B cell (primary cell): ENCODE data around the gene RTP1.

Source experiments
- EZH2 ChIP-seq: IDR thresholded peaks from 2 replicates; pipeline ENCODE4 v1.6.1; 2012; ENCODE audit warnings: borderline replicate concordance, low read depth, mild to moderate bottlenecking, moderate library complexity, low read length; ENCODE audit not compliant: insufficient read depth, poor library complexity, severe bottlenecking
- TF ChIP-seq, protein P1 (sequence below): fragments of 200-600 bp; IDR thresholded peaks from one replicate; pipeline ENCODE4 v1.8.0; 2022; ENCODE audit warnings: antibody characterized with exemption, mild to moderate bottlenecking

DNA sequence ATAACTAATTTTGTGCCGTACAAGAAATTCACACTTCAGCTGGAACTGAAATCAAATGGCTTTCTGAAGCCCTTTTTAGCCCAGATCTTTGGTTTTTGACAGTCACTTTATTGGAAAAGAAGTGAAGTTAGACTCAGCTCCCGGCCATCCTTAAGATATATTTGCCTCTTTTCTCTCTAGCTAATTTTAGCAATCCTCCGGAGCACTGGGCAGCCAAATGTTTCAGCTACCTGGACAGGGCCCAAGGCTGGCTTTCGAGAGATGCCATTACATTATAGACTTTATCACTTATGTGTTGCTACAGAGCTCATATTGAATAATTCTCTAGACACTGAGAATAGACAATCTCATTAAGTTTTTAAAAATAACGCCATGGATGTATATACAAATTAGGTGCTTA is 29.5 kb upstream of the RTP1 start:
- TF ChIP-seq, protein P1, sequence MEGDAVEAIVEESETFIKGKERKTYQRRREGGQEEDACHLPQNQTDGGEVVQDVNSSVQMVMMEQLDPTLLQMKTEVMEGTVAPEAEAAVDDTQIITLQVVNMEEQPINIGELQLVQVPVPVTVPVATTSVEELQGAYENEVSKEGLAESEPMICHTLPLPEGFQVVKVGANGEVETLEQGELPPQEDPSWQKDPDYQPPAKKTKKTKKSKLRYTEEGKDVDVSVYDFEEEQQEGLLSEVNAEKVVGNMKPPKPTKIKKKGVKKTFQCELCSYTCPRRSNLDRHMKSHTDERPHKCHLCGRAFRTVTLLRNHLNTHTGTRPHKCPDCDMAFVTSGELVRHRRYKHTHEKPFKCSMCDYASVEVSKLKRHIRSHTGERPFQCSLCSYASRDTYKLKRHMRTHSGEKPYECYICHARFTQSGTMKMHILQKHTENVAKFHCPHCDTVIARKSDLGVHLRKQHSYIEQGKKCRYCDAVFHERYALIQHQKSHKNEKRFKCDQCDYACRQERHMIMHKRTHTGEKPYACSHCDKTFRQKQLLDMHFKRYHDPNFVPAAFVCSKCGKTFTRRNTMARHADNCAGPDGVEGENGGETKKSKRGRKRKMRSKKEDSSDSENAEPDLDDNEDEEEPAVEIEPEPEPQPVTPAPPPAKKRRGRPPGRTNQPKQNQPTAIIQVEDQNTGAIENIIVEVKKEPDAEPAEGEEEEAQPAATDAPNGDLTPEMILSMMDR, result no peak
- no peak for TF ChIP-seq EZH2
